Kidney (tissue), 14 donors: ENCODE data around the gene NRBF2. TPM values are rescaled to one million over a fixed set of nuclear protein-coding genes. Genes with fewer than 3 reads are reported as not detected.

Experiments
- DNase-seq, 5 donors: peaks; one replicate each; pipeline ENCODE4 v3.0.0-alpha.2; 2013 to 2020
- FAIRE-seq: peaks from 2 replicates; lab custom pipeline; 2012; peaks lifted over from hg19 to GRCh38; lab: Jason Lieb, UNC
- H3K27ac ChIP-seq, 2 donors: one replicate each; pipeline ENCODE4 v1.7.0; 2013; ENCODE audit warnings: low read depth in 2 of 2, low read length in 2 of 2, inconsistent platforms in 1 of 2
- H3K27me3 ChIP-seq: one replicate; pipeline ENCODE4 v1.7.1; 2013; ENCODE audit warnings: low read length, inconsistent platforms; ENCODE audit not compliant: control insufficient read depth, insufficient read depth
- H3K36me3 ChIP-seq, 3 donors: one replicate each; pipeline versions ENCODE4 v1.7.0 to v1.7.1; 2013; ENCODE audit warnings: low read length in 3 of 3, control low read depth in 1 of 3, inconsistent platforms in 1 of 3; ENCODE audit not compliant: insufficient read depth in 3 of 3, control insufficient read depth in 2 of 3
- H3K4me1 ChIP-seq, 3 donors: one replicate each; pipeline versions ENCODE4 v1.7.0 to v1.7.1; 2013; ENCODE audit warnings: low read length in 3 of 3, inconsistent platforms in 1 of 3, low read depth in 1 of 3; ENCODE audit not compliant: control insufficient read depth in 2 of 3, insufficient read depth in 2 of 3
- H3K4me3 ChIP-seq, 3 donors: one replicate each; pipeline versions ENCODE4 v1.7.0 to v1.8.1; 2013; ENCODE audit warnings: low read length in 3 of 3, control low read depth in 1 of 3, inconsistent platforms in 1 of 3
- H3K9ac ChIP-seq, 3 donors: one replicate each; pipeline versions ENCODE4 v1.7.0 to v1.7.1; 2013; ENCODE audit warnings: low read length in 3 of 3, control low read depth in 1 of 3, inconsistent platforms in 1 of 3
- H3K9me3 ChIP-seq, 3 donors: one replicate each; pipeline versions ENCODE4 v1.7.0 to v1.7.1; 2013; ENCODE audit warnings: low read length in 3 of 3, control low read depth in 1 of 3, inconsistent platforms in 1 of 3; ENCODE audit not compliant: control insufficient read depth in 2 of 3, insufficient read depth in 1 of 3
- intact Hi-C: fragments of 100-400 bp; cut with DNase I; formaldehyde crosslinking; loops from one replicate; pipeline ENCODE4 v1.11.1; 2022
- polyA plus RNA-seq: library from polyadenylated mRNA; stranded (reverse); fragments of 350-450 nt; fragmentation: Illumina TruSeq; extraction: RNeasy Lipid Tissue Mini Kit (QIAGEN cat#74804); gene quantifications from one replicate; pipeline ENCODE4 v1.2.3, GENCODE V29; 2014; ENCODE audit warnings: low read depth, low replicate concordance; ENCODE audit not compliant: insufficient read depth
- total RNA-seq: library from RNA; stranded (reverse); fragmentation: NEBNext Ultra II Directional; extraction: Animal tissue kit (Norgen Biotek cat#: 25700); gene quantifications from one replicate; pipeline ENCODE4 v1.2.1, GENCODE V29; 2021
- TF ChIP-seq, protein P1 (sequence below): IDR thresholded peaks from 3 replicates; pipeline ENCODE4 v1.5.1; 2012; ENCODE audit warnings: mild to moderate bottlenecking, moderate library complexity, borderline replicate concordance; ENCODE audit not compliant: insufficient read depth; ENCODE audit errors: extremely low read depth
- donor health status: control.
- donor health status: control.
- donor health status: control.
- donor health status: control.
- donor health status: control.
- donor health status: DM: yes; HTN: yes; CAD: no.
- donor health status: Normal renal cell carcinoma (clear cell type).

Gene NRBF2
- total and polyA plus RNA-seq, 2 donors from 2014 or later = 11.2 to 15.8 TPM

DNA sequence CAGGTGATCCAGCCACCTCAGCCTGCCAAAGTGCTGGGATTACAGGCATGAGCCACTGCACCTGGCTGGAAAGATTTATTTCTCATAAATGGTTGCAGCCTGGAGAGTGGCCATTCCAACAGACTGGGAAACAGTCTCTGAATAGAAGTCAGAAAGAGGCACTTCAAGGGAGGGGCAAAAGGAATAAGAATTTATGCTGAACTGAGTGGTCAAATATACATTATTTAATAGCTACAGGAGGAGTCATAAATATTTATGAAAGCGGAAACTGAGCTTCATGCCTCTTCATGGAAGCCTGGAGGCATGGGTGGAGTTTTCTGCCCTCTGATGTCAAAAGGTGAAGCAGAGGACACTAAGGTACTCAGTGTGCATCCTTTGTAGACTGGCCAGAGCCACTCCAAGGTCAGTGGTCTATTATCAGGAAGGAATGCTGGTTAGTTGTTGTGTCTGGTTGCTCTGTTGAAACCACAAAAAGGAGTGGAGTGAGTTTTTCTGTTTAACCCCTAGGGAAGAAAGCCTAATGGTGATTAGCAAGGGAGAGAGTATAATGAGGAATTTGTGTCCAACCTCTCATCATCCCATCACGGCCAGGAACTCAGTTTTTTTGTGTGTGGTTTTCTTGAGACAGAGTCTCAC is 9.3 kb upstream of the NRBF2 start:
- intact Hi-C loops = no loop called here
- Histone ChIP-seq H3K4me1 (no peaks in the 10 kb centered on the region), H3K9me3 (no peaks in the 10 kb centered on the region), H3K36me3 (no peaks in the 10 kb centered on the region), H3K27ac (no peak overlapping the region), H3K4me3 (no peak overlapping the region), H3K9ac (no peak overlapping the region), H3K27me3 (no peaks in the 10 kb centered on the region)
- no peak for FAIRE-seq
- TF ChIP-seq, protein P1, sequence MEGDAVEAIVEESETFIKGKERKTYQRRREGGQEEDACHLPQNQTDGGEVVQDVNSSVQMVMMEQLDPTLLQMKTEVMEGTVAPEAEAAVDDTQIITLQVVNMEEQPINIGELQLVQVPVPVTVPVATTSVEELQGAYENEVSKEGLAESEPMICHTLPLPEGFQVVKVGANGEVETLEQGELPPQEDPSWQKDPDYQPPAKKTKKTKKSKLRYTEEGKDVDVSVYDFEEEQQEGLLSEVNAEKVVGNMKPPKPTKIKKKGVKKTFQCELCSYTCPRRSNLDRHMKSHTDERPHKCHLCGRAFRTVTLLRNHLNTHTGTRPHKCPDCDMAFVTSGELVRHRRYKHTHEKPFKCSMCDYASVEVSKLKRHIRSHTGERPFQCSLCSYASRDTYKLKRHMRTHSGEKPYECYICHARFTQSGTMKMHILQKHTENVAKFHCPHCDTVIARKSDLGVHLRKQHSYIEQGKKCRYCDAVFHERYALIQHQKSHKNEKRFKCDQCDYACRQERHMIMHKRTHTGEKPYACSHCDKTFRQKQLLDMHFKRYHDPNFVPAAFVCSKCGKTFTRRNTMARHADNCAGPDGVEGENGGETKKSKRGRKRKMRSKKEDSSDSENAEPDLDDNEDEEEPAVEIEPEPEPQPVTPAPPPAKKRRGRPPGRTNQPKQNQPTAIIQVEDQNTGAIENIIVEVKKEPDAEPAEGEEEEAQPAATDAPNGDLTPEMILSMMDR = no peak
- DNase-seq = no peak

DNA sequence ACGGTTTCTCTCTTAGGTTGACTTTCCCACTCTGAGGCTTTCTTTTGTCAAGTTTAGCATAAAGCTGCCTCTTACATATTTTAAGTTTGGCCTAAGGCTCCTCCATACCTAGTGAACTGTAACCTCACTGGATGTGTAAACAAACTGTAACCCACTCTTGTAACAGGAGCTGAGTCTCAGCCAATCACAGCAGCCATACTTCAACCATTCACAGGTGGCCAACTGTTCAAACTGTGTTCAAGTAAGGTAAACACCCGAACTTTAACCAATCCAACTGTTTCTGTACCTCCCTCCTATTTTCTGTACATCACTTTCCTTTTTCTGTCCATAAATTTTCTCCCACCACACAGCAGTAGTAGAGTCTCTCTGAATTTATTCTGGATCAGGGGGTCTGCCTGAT is 7.7 kb upstream of the NRBF2 start:
- H3K9me3 ChIP-seq = no peaks in the 10 kb centered on the region
- H3K27ac ChIP-seq = no peak overlapping the region

DNA sequence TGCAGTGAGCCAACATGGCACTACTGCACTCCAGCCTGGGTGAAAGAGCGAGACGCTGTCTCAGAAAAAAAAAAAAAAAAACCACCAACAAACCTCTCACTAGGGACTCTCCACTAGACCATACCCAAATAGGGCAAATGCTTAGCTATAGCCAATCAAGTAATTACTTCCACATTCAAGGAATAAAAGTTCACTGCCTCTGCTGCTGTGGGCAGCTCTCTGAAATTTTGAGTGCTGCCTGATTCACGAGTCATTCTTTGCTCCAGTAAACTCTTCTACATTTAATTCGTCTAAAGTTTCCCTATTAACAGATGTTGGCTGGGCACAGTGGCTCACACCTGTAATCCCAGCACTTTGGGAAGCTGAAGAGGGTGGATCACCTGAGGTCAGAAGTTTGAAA is 4.7 kb upstream of the NRBF2 start:
- Histone ChIP-seq H3K9me3 (no peaks in the 10 kb centered on the region), H3K36me3 (no peaks in the 10 kb centered on the region), H3K4me3 (no peak overlapping the region), H3K27ac (no peak overlapping the region), H3K4me1 (no peaks in the 10 kb centered on the region), H3K27me3 (no peaks in the 10 kb centered on the region), H3K9ac (no peak overlapping the region)
- intact Hi-C loops = no loop called here
- FAIRE-seq (no peak), DNase-seq (no peak)
- TF ChIP-seq, protein P1 = no peak

More for the DNA sequence above, 7.7 kb upstream of the NRBF2 start:
- DNase-seq = no peak
- Histone ChIP-seq H3K9ac (no peak overlapping the region), H3K4me1 (no peaks in the 10 kb centered on the region), H3K36me3 (no peaks in the 10 kb centered on the region), H3K27me3 (no peaks in the 10 kb centered on the region), H3K4me3 (no peak overlapping the region)
- TF ChIP-seq, protein P1 = no peak
- FAIRE-seq = no peak
- intact Hi-C loops = no loop called here

DNA sequence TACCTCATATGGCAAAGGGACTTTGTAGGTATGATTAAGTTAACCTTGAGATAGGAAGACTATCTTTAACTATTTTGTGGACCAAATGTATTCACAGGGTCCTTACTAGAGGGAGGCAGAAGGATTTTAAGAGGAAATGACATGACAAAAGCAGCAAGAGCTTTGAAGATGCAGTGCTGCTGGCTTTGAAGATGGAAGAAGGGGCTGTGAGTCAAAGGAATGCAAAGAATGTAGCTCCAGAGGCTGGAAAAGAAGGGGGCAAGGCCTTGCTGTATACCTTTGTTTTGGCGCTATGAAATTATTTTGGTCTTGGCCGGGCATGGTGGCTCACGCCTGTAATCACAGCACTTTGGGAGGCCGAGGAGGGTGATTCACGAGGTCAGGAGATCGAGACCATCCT is 3.2 kb upstream of the NRBF2 start:
- H3K4me1 ChIP-seq = peaks cover 0 to 6% (median 0%) of the 10 kb centered on the region in 3 donors
- no peaks in the 10 kb centered on the region for H3K9me3 ChIP-seq
- no peak overlapping the region for H3K4me3 ChIP-seq
- intact Hi-C loops = no loop called here
- H3K27me3 ChIP-seq = no peaks in the 10 kb centered on the region
- TF ChIP-seq, protein P1 = no peak
- H3K27ac ChIP-seq = no peak overlapping the region
- DNase-seq (no peak), FAIRE-seq (no peak)
- no peak overlapping the region for H3K9ac ChIP-seq
- no peaks in the 10 kb centered on the region for H3K36me3 ChIP-seq
